HG02884 (cell line): ENCODE results near the gene TSPAN18.

Experiments used
- ATAC-seq: cut with Tn5 transposase; IDR thresholded peaks from one replicate; pipeline ENCODE4 v1.9.1; 2021; ENCODE audit warnings: mild to moderate bottlenecking, moderate library complexity; ENCODE audit not compliant: unreplicated experiment

The TSPAN18 gene

GRCh38 chr11:44817207-44817949 lies 90.6 kb downstream of the TSPAN18 start:
- no peak for ATAC-seq

- no peak for ATAC-seq
Measured at GRCh38 chr11:44818110-44818509, 91.3 kb downstream of the TSPAN18 start.

GRCh38 chr11:44819346-44819745 lies 92.6 kb downstream of the TSPAN18 start:
- no peak for ATAC-seq

GRCh38 chr11:44822369-44822768 lies 95.6 kb downstream of the TSPAN18 start:
- no peak for ATAC-seq

- no peak for ATAC-seq
Measured at GRCh38 chr11:44823006-44823405, 96.2 kb downstream of the TSPAN18 start.

- no peak for ATAC-seq
Measured at GRCh38 chr11:44823868-44824267, 97.1 kb downstream of the TSPAN18 start.

- no peak for ATAC-seq
Measured at GRCh38 chr11:44824300-44824704, 97.5 kb downstream of the TSPAN18 start.

GRCh38 chr11:44825058-44825785 lies 98.5 kb downstream of the TSPAN18 start:
- ATAC-seq, result no peak

- ATAC-seq, result no peak
Measured at GRCh38 chr11:44826922-44827643, 100.3 kb downstream of the TSPAN18 start.

GRCh38 chr11:44828296-44828695 lies 101.5 kb downstream of the TSPAN18 start:
- ATAC-seq, result no peak

- no peak for ATAC-seq
Measured at GRCh38 chr11:44829838-44830237, 103.1 kb downstream of the TSPAN18 start.

- ATAC-seq, result no peak
Measured at GRCh38 chr11:44831605-44832394, 105.0 kb downstream of the TSPAN18 start.

GRCh38 chr11:44832452-44832851 lies 105.7 kb downstream of the TSPAN18 start:
- no peak for ATAC-seq

- no peak for ATAC-seq
Measured at GRCh38 chr11:44833221-44833876, 106.6 kb downstream of the TSPAN18 start.

GRCh38 chr11:44833877-44834452 lies 107.2 kb downstream of the TSPAN18 start:
- ATAC-seq, result no peak

GRCh38 chr11:44834846-44835245 lies 108.1 kb downstream of the TSPAN18 start:
- no peak for ATAC-seq

GRCh38 chr11:44835296-44835695 lies 108.5 kb downstream of the TSPAN18 start:
- ATAC-seq, result no peak

- no peak for ATAC-seq
Measured at GRCh38 chr11:44835938-44836337, 109.2 kb downstream of the TSPAN18 start.

GRCh38 chr11:44837661-44838060 lies 110.9 kb downstream of the TSPAN18 start:
- ATAC-seq, result no peak

- no peak for ATAC-seq
Measured at GRCh38 chr11:44839458-44840084, 112.8 kb downstream of the TSPAN18 start.
